Neural progenitor cell (in vitro differentiated cells): ENCODE results near the gene TMEM131L.

Experiments
- CTCF ChIP-seq: fragments of 200-600 bp; sonication (generic); IDR thresholded peaks from 2 replicates; pipeline ENCODE4 v1.5.1; 2017; ENCODE audit warnings: antibody characterized with exemption, mild to moderate bottlenecking
- EZH2phosphoT487 ChIP-seq: fragments of 200-600 bp; sonication (generic); IDR thresholded peaks from 2 replicates; pipeline ENCODE4 v1.6.1; 2017; ENCODE audit warnings: antibody characterized with exemption

GRCh38 chr4:153646261-153646660, 180.1 kb downstream of the TMEM131L start:
- TF ChIP-seq CTCF, result no peak
- no peak for TF ChIP-seq EZH2phosphoT487
